B cell (primary cell): ENCODE data around the gene ABCD4. TPM values are rescaled to one million over a fixed set of nuclear protein-coding genes. Genes with fewer than 3 reads are reported as not detected.

Experiments used
- ATAC-seq: fragments of 200-7000 bp; cut with Tn5 transposase; one replicate; pipeline ENCODE4 v1.10.0; 2021; ENCODE audit warnings: low read depth, mild to moderate bottlenecking, moderate number of reproducible peaks, moderate library complexity
- CTCF ChIA-PET: fragments of 350-600 bp; sonication (Branson Sonifier 250); formaldehyde crosslinking; loops from one replicate; lab custom pipeline; 2021; ENCODE audit warnings: antibody characterized with exemption, inconsistent platforms; lab: Charles Lee
- POLR2A ChIA-PET: fragments of 350-600 bp; sonication (Branson Sonifier 250); formaldehyde crosslinking; loops from one replicate; lab custom pipeline; 2021; ENCODE audit warnings: antibody characterized with exemption; lab: Charles Lee
- DNase-seq: peaks from one replicate; pipeline ENCODE4 v3.0.0; 2013
- H2AFZ ChIP-seq: 2 replicates; pipeline ENCODE4 v1.6.1; 2012; ENCODE audit warnings: mild to moderate bottlenecking, low read depth, low read length; ENCODE audit not compliant: insufficient read depth, poor library complexity, severe bottlenecking
- H3K27ac ChIP-seq, 2 donors: 1 replicate in 1 of 2; 2 replicates in 1 of 2; pipeline ENCODE4 v1.5.1; 2012 to 2013; ENCODE audit warnings: low read length in 2 of 2, mild to moderate bottlenecking in 2 of 2, moderate library complexity in 1 of 2
- H3K27me3 ChIP-seq, 4 experiments: fragments of 200-600 bp in 1 of 4; sonication (generic) in 1 of 4; replicated peaks in 1 of 4; 1 replicate in 2 of 4; 2 replicates in 2 of 4; pipeline versions ENCODE4 v1.6.1 to v1.7.0; 2013 to 2016; ENCODE audit warnings: low read length in 3 of 4, mild to moderate bottlenecking in 2 of 4, mixed read lengths in 1 of 4, moderate library complexity in 1 of 4; ENCODE audit not compliant: insufficient read depth in 4 of 4, control insufficient read depth in 3 of 4; ENCODE audit errors: control extremely low read depth in 1 of 4
- H3K36me3 ChIP-seq, 2 experiments: replicated peaks in 1 of 2; 1 replicate in 1 of 2; 2 replicates in 1 of 2; pipeline versions ENCODE4 v1.6.1 to v1.7.1; 2013; ENCODE audit warnings: low read length in 1 of 2; ENCODE audit not compliant: insufficient read depth in 2 of 2, control insufficient read depth in 1 of 2; ENCODE audit errors: control extremely low read depth in 1 of 2, extremely low read depth in 1 of 2
- H3K4me1 ChIP-seq, 2 donors: fragments of 200-600 bp in 1 of 2; sonication (generic) in 1 of 2; 1 replicate in 1 of 2; 2 replicates in 1 of 2; pipeline versions ENCODE4 v1.5.1 to v1.6.1; 2013 to 2017; ENCODE audit warnings: low read length in 2 of 2; ENCODE audit not compliant: control insufficient read depth in 2 of 2, insufficient read depth in 2 of 2
- H3K4me2 ChIP-seq: replicated peaks from 2 replicates; pipeline ENCODE3; 2012; ENCODE audit warnings: mild to moderate bottlenecking, low read depth, low read length; ENCODE audit not compliant: poor library complexity, severe bottlenecking
- H3K4me3 ChIP-seq, 5 experiments: fragments of 200-600 bp in 1 of 5; sonication (generic) in 1 of 5; 1 replicate in 3 of 5; 2 replicates in 2 of 5; pipeline versions ENCODE4 v1.5.1 to v1.7.0; 2011 to 2016; ENCODE audit warnings: low read length in 4 of 5, mild to moderate bottlenecking in 4 of 5, low read depth in 2 of 5, control low read depth in 1 of 5, moderate library complexity in 1 of 5; ENCODE audit not compliant: insufficient read depth in 1 of 5; ENCODE audit errors: control extremely low read depth in 1 of 5, extremely low read depth in 1 of 5
- H3K79me2 ChIP-seq: fragments of 200-600 bp; sonication (generic); one replicate; pipeline ENCODE4 v1.6.0; 2016; ENCODE audit warnings: low read length; ENCODE audit not compliant: control insufficient read depth, insufficient read depth
- H3K9ac ChIP-seq: fragments of 200-600 bp; sonication (generic); 2 replicates; pipeline ENCODE4 v1.6.1; 2017; ENCODE audit warnings: mild to moderate bottlenecking, low read length, moderate library complexity
- H3K9me3 ChIP-seq, 3 donors: one replicate each; pipeline versions ENCODE4 v1.6.1 to v1.7.1; 2013; ENCODE audit warnings: low read length in 2 of 3; ENCODE audit not compliant: control insufficient read depth in 2 of 3, insufficient read depth in 1 of 3; ENCODE audit errors: control extremely low read depth in 1 of 3
- H4K20me1 ChIP-seq: 2 replicates; pipeline ENCODE4 v1.6.0; 2012; ENCODE audit warnings: mild to moderate bottlenecking, low read length; ENCODE audit not compliant: insufficient read depth, control insufficient read depth, poor library complexity, severe bottlenecking
- H3K27ac Mint-ChIP-seq: one replicate; pipeline ENCODE4 v1.8.0; 2021; ENCODE audit warnings: mixed read lengths
- H3K27me3 Mint-ChIP-seq: one replicate; pipeline ENCODE4 v1.8.0; 2021; ENCODE audit warnings: mixed read lengths
- H3K4me1 Mint-ChIP-seq: one replicate; pipeline ENCODE4 v1.8.0; 2021; ENCODE audit warnings: mixed read lengths
- H3K4me3 Mint-ChIP-seq: one replicate; pipeline ENCODE4 v1.8.0; 2021; ENCODE audit warnings: mixed read lengths
- H3K9me3 Mint-ChIP-seq: one replicate; pipeline ENCODE4 v1.8.0; 2022; ENCODE audit warnings: mixed read lengths; ENCODE audit not compliant: insufficient read depth
- CTCF ChIP-seq: fragments of 200-600 bp; IDR thresholded peaks from one replicate; pipeline ENCODE4 v1.8.0; 2022; ENCODE audit warnings: antibody characterized with exemption, mild to moderate bottlenecking
- EZH2 ChIP-seq: IDR thresholded peaks from 2 replicates; pipeline ENCODE4 v1.6.1; 2012; ENCODE audit warnings: borderline replicate concordance, low read depth, mild to moderate bottlenecking, moderate library complexity, low read length; ENCODE audit not compliant: insufficient read depth, poor library complexity, severe bottlenecking
- WGBS: methylation state at CpG from one replicate; pipeline ENCODE4 v1.1.5; 2013; ENCODE audit warnings: missing lambda C conversion rate; ENCODE audit not compliant: insufficient coverage; 5-methylcytosine and 5-hydroxymethylcytosine counted together
- intact Hi-C: fragments of 100-400 bp; cut with micrococcal nuclease; formaldehyde crosslinking; loops from one replicate; pipeline ENCODE4 v1.10.0; 2022
- polyA plus RNA-seq: library from polyadenylated mRNA; depleted of rRNA; stranded (reverse); fragments of >200 nt; gene quantifications from 2 replicates; pipeline ENCODE4 v1.2.3, GENCODE V29; 2012
- total RNA-seq, 2 donors: library from RNA; stranded (reverse); fragments of 120-200 nt in 1 of 2; gene quantifications; 1 replicate in 1 of 2; 2 replicates in 1 of 2; pipeline versions ENCODE4 v1.2.3 to v1.2.4, GENCODE V29; 2013 to 2022

The ABCD4 gene
- total and polyA plus RNA-seq, 2 donors (not counting 1 experiment from before 2014, with no cell fraction given), result 90.0 to 125 TPM

DNA sequence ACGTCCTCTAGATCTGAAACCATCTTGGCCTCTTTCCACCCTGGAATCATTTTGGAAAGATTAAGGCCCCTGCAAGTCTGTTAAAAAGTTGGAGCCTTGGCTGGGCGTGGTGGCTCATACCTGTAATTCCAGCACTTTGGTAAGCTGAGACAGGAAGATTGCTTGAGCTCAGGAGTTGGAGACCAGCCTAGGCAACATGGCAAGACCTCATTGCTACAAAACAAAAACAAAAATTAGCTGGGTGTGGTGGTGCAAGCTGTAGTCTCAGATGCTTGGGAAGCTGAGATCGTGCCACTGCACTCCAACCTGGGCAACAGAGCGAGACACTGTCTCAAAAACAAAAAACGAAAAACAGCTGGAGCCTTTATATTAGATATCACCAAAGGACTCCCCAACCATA lies 10.9 kb upstream of the ABCD4 start:
- Histone ChIP-seq H3K4me2 (no peak overlapping the region), H3K9me3 (no peaks in the 10 kb centered on the region), H3K4me1 (no peaks in the 10 kb centered on the region), H3K9ac (no peak overlapping the region), H3K27ac (no peak overlapping the region), H3K27me3 (no peaks in the 10 kb centered on the region), H3K36me3 (no peaks in the 10 kb centered on the region), H4K20me1 (no peaks in the 10 kb centered on the region), H3K4me3 (no peak overlapping the region), H2AFZ (no peak overlapping the region), H3K79me2 (no peaks in the 10 kb centered on the region)
- ATAC-seq (no peak), DNase-seq (no peak)
- no peak overlapping the region for H3K4me3 Mint-ChIP-seq
- no peaks in the 10 kb centered on the region for H3K9me3 Mint-ChIP-seq
- no peaks in the 10 kb centered on the region for H3K27me3 Mint-ChIP-seq
- intact Hi-C loops, result no loop called here
- no peaks in the 10 kb centered on the region for H3K4me1 Mint-ChIP-seq
- POLR2A ChIA-PET, result no interaction called here
- no peak for TF ChIP-seq EZH2
- TF ChIP-seq CTCF, result no peak
- CTCF ChIA-PET, result no interaction called here
- WGBS, result 100% methylated on average over 1 of the region's 5 CpGs
- no peak overlapping the region for H3K27ac Mint-ChIP-seq

DNA sequence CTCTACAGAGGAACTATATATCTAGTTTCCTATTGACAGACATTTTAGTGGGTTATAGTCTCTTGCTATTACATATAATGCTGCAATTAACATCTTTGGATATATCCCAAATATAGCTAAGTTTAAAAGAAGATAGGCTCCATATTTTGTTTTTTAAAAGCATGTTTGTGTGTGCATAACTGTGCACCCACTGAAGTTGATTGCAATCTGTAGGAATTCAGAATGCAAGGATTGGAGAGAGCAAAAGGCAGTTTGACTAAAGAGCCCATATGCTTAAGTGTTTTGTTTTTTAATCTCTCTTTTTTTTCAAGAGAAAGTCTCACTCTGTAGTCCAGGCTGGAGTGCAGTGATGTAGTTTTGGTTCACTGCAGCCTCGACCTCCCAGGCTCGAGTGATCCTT lies 9.4 kb upstream of the ABCD4 start:
- 57% methylated on average over 1 of the region's 2 CpGs for WGBS
- no peaks in the 10 kb centered on the region for H3K79me2 ChIP-seq
- CTCF ChIA-PET, result interaction anchor here (0.7 kb wide), 1 partner anchor 360 kb away, joined by 3 read pairs; no protein-coding TSS in a partner anchor
- TF ChIP-seq EZH2 (no peak), CTCF (no peak)
- no peaks in the 10 kb centered on the region for H3K27me3 Mint-ChIP-seq
- no peak overlapping the region for H3K9ac ChIP-seq
- H3K9me3 ChIP-seq, result no peaks in the 10 kb centered on the region
- no peak overlapping the region for H3K4me3 Mint-ChIP-seq
- no peak for ATAC-seq
- intact Hi-C loops, result no loop called here
- no peaks in the 10 kb centered on the region for H3K27me3 ChIP-seq
- H3K36me3 ChIP-seq, result no peaks in the 10 kb centered on the region
- no peaks in the 10 kb centered on the region for H3K4me1 ChIP-seq
- no peak overlapping the region for H2AFZ ChIP-seq
- no peak overlapping the region for H3K27ac Mint-ChIP-seq
- no peak overlapping the region for H3K27ac ChIP-seq
- POLR2A ChIA-PET, result no interaction called here
- H3K4me2 ChIP-seq, result no peak overlapping the region
- H4K20me1 ChIP-seq, result no peaks in the 10 kb centered on the region
- no peaks in the 10 kb centered on the region for H3K4me1 Mint-ChIP-seq
- DNase-seq, result no peak
- no peak overlapping the region for H3K4me3 ChIP-seq
- H3K9me3 Mint-ChIP-seq, result no peaks in the 10 kb centered on the region
